Erythroblast (primary cell): Measurements from ENCODE around the gene MOCS3.

Source experiments
- GATA1 ChIP-seq: IDR thresholded peaks from 2 replicates; pipeline ENCODE4 v1.6.1; 2011; ENCODE audit warnings: low read depth, mild to moderate bottlenecking, control low read depth, low read length, moderate library complexity
- POLR2A ChIP-seq: IDR thresholded peaks from 2 replicates; pipeline ENCODE4 v1.6.1; 2011; ENCODE audit warnings: mild to moderate bottlenecking, low read length

- TF ChIP-seq POLR2A = no peak
- TF ChIP-seq GATA1 = no peak
These were observed 44.0 kb downstream of the MOCS3 start for GRCh38 chr20:51002633-51003032.
